Brain microvascular endothelial cell (primary cell): ENCODE measurements around the gene USH1C.

Source experiments
- DNase-seq: peaks from one replicate; pipeline ENCODE4 v3.0.0-alpha.2; 2020
- H3K27ac ChIP-seq: fragments of 250-450 bp; sonication (Bioruptor Pico); 2 replicates; pipeline ENCODE4 v1.5.1; 2020; ENCODE audit warnings: mild to moderate bottlenecking, moderate library complexity
- H3K27me3 ChIP-seq: fragments of 250-450 bp; sonication (Bioruptor Pico); replicated peaks from 2 replicates; pipeline ENCODE4 v1.5.1; 2020; ENCODE audit warnings: mild to moderate bottlenecking
- H3K36me3 ChIP-seq: fragments of 250-450 bp; sonication (Bioruptor Pico); replicated peaks from 2 replicates; pipeline ENCODE4 v1.5.1; 2020; ENCODE audit warnings: mild to moderate bottlenecking
- H3K4me3 ChIP-seq: 2 replicates; pipeline ENCODE4 v1.5.1; 2011; ENCODE audit warnings: low read depth, mild to moderate bottlenecking, control low read depth, low read length, moderate library complexity
- CTCF ChIP-seq: IDR thresholded peaks from 2 replicates; pipeline ENCODE4 v1.5.1; 2011; ENCODE audit warnings: low read depth, mild to moderate bottlenecking, moderate library complexity, low read length, control low read depth, inconsistent platforms; ENCODE audit errors: missing control alignments
- in situ Hi-C: cut with HindIII; loops from 2 replicates; pipeline ENCODE4 v1.10.0; 2017; ENCODE audit warnings: low sequenced_read_pairs, low pct_ligation_motif_present

USH1C gene

GRCh38 chr11:17505146-17505545 is 39.1 kb downstream of the USH1C start:
- Histone ChIP-seq H3K4me3 (no peak overlapping the region), H3K27ac (no peak overlapping the region), H3K36me3 (no peaks in the 10 kb centered on the region), H3K27me3 (no peaks in the 10 kb centered on the region)
- TF ChIP-seq CTCF: no peak
- DNase-seq: no peak
- in situ Hi-C loops: no loop called here

- no peaks in the 10 kb centered on the region for H3K36me3 ChIP-seq
- in situ Hi-C loops: no loop called here
- H3K27ac ChIP-seq: no peak overlapping the region
- peak; percentile 94 for TF ChIP-seq CTCF
- H3K27me3 ChIP-seq: no peaks in the 10 kb centered on the region
- no peak overlapping the region for H3K4me3 ChIP-seq
- DNase-seq: peak; percentile 64
Measured at GRCh38 chr11:17504330-17505107, 39.7 kb downstream of the USH1C start.

- in situ Hi-C loops: no loop called here
- Histone ChIP-seq H3K27me3 (no peaks in the 10 kb centered on the region), H3K36me3 (no peaks in the 10 kb centered on the region), H3K27ac (no peak overlapping the region), H3K4me3 (no peak overlapping the region)
- no peak for DNase-seq
- no peak for TF ChIP-seq CTCF
Measured at GRCh38 chr11:17502630-17503029, 41.6 kb downstream of the USH1C start.

GRCh38 chr11:17500673-17501072 is 43.5 kb downstream of the USH1C start:
- Histone ChIP-seq H3K27me3 (no peaks in the 10 kb centered on the region), H3K4me3 (no peak overlapping the region), H3K27ac (no peak overlapping the region), H3K36me3 (no peaks in the 10 kb centered on the region)
- in situ Hi-C loops: no loop called here
- DNase-seq: no peak
- TF ChIP-seq CTCF: no peak

- H3K4me3 ChIP-seq: no peak overlapping the region
- H3K36me3 ChIP-seq: no peaks in the 10 kb centered on the region
- peak; percentile 41 for TF ChIP-seq CTCF
- no peak overlapping the region for H3K27ac ChIP-seq
- H3K27me3 ChIP-seq: no peaks in the 10 kb centered on the region
- in situ Hi-C loops: no loop called here
- no peak for DNase-seq
Measured at GRCh38 chr11:17498475-17498874, 45.7 kb downstream of the USH1C start.

GRCh38 chr11:17498058-17498457 is 46.2 kb downstream of the USH1C start:
- in situ Hi-C loops: no loop called here
- Histone ChIP-seq H3K4me3 (no peak overlapping the region), H3K36me3 (no peaks in the 10 kb centered on the region), H3K27ac (no peak overlapping the region), H3K27me3 (no peaks in the 10 kb centered on the region)
- no peak for TF ChIP-seq CTCF
- no peak for DNase-seq
